Suprapubic skin (tissue), 4 donors: Measurements from ENCODE around the gene IRF7. TPM values are rescaled to one million over a fixed set of nuclear protein-coding genes. Genes with fewer than 3 reads are reported as not detected.

Source experiments
- DNase-seq, 2 donors: peaks; one replicate each; pipeline ENCODE4 v3.0.0-alpha.2; 2019; ENCODE audit warnings: low spot score in 2 of 2
- H3K27ac ChIP-seq: fragments of 200-600 bp; sonication (generic); one replicate; pipeline ENCODE4 v1.5.1; 2019
- H3K27me3 ChIP-seq: fragments of 200-600 bp; sonication (generic); one replicate; pipeline ENCODE4 v1.5.1; 2019
- H3K36me3 ChIP-seq: fragments of 200-600 bp; sonication (generic); one replicate; pipeline ENCODE4 v1.5.1; 2019
- H3K4me1 ChIP-seq: fragments of 200-600 bp; sonication (generic); one replicate; pipeline ENCODE4 v1.5.1; 2019
- H3K4me3 ChIP-seq: fragments of 200-600 bp; sonication (generic); one replicate; pipeline ENCODE4 v1.5.1; 2019; ENCODE audit warnings: mild to moderate bottlenecking
- H3K9me3 ChIP-seq: fragments of 200-600 bp; sonication (generic); one replicate; pipeline ENCODE4 v1.5.1; 2019
- CTCF ChIP-seq, 2 donors: fragments of 200-600 bp in 1 of 2; fragments of 450-650 bp in 1 of 2; sonication (generic) in 1 of 2; IDR thresholded peaks; one replicate each; pipeline ENCODE4 v1.5.1; 2016 to 2019; ENCODE audit warnings: antibody characterized with exemption in 2 of 2, mild to moderate bottlenecking in 1 of 2, moderate library complexity in 1 of 2
- EP300 ChIP-seq: sonication (generic); formaldehyde crosslinking; IDR thresholded peaks from one replicate; pipeline ENCODE4 v1.6.1; 2017; ENCODE audit warnings: antibody characterized with exemption
- POLR2A ChIP-seq, 2 donors: fragments of 450-650 bp; IDR thresholded peaks; one replicate each; pipeline ENCODE4 v1.6.1; 2017; ENCODE audit warnings: antibody characterized with exemption in 2 of 2, mild to moderate bottlenecking in 2 of 2, moderate library complexity in 2 of 2
- POLR2AphosphoS5 ChIP-seq, 3 donors: sonication (generic); formaldehyde crosslinking; IDR thresholded peaks; one replicate each; pipeline ENCODE4 v1.6.1; 2017; ENCODE audit warnings: antibody characterized with exemption in 3 of 3
- WGBS: methylation state at CpG from one replicate; pipeline ENCODE4 v1.1.5; 2018; 5-methylcytosine and 5-hydroxymethylcytosine counted together
- total RNA-seq, 4 donors: library from RNA; depleted of rRNA; stranded (reverse); fragments of >200 nt; gene quantifications; one replicate each; pipeline ENCODE4 v1.1.0, GENCODE V29; 2016

The IRF7 gene
- total RNA-seq, 4 donors from 2014 or later: 20.9 to 34.0 (median 26.6) TPM

GRCh38 chr11:607971-608659 lies 7.6 kb downstream of the IRF7 start:
- 95% methylated on average over 36 of the region's 45 CpGs for WGBS
- Histone ChIP-seq H3K9me3 (no peaks in the 10 kb centered on the region), H3K4me3 (no peak overlapping the region), H3K4me1 (peaks cover 36% of the 10 kb centered on the region), H3K27me3 (no peaks in the 10 kb centered on the region), H3K36me3 (peaks cover 99% of the 10 kb centered on the region), H3K27ac (no peak overlapping the region)
- peak in 1 of 2 donors; percentile 62 for DNase-seq
- TF ChIP-seq POLR2AphosphoS5 (IDR thresholded peaks at IDR 0.05) (no peak), EP300 (no peak), CTCF (IDR thresholded peaks at IDR 0.05) (no peak), POLR2A (IDR thresholded peaks at IDR 0.05) (no peak)

- Histone ChIP-seq H3K36me3 (peaks cover 99% of the 10 kb centered on the region), H3K27ac (no peak overlapping the region), H3K4me1 (peaks cover 28% of the 10 kb centered on the region), H3K9me3 (no peaks in the 10 kb centered on the region), H3K4me3 (no peak overlapping the region), H3K27me3 (no peaks in the 10 kb centered on the region)
- DNase-seq: no peak
- TF ChIP-seq EP300 (no peak), POLR2AphosphoS5 (IDR thresholded peaks at IDR 0.05) (no peak), POLR2A (IDR thresholded peaks at IDR 0.05) (no peak), CTCF (IDR thresholded peaks at IDR 0.05) (no peak)
- WGBS: 86% methylated on average over 14 of the region's 35 CpGs
Measured at GRCh38 chr11:607020-607780, 8.6 kb downstream of the IRF7 start.

GRCh38 chr11:606245-606644 lies 9.5 kb downstream of the IRF7 start:
- WGBS: 50% methylated on average over 13 of the region's 19 CpGs
- Histone ChIP-seq H3K36me3 (peaks cover 99% of the 10 kb centered on the region), H3K27ac (no peak overlapping the region)

GRCh38 chr11:605286-606129 lies 10.2 kb downstream of the IRF7 start:
- peaks cover 98% of the 10 kb centered on the region for H3K36me3 ChIP-seq
- H3K9me3 ChIP-seq: no peaks in the 10 kb centered on the region
- H3K27ac ChIP-seq: no peak overlapping the region
- peaks cover 15% of the 10 kb centered on the region for H3K4me1 ChIP-seq
- H3K4me3 ChIP-seq: no peak overlapping the region
- no peak for TF ChIP-seq CTCF (IDR thresholded peaks at IDR 0.05)
- TF ChIP-seq EP300: no peak
- no peak for TF ChIP-seq POLR2A (IDR thresholded peaks at IDR 0.05)
- TF ChIP-seq POLR2AphosphoS5 (IDR thresholded peaks at IDR 0.05): no peak
- H3K27me3 ChIP-seq: no peaks in the 10 kb centered on the region
- WGBS: 93% methylated on average over 9 of the region's 33 CpGs
- DNase-seq: no peak

More at GRCh38 chr11:606245-606644, 9.5 kb downstream of the IRF7 start:
- Histone ChIP-seq H3K4me1 (peaks cover 20% of the 10 kb centered on the region), H3K27me3 (no peaks in the 10 kb centered on the region), H3K4me3 (no peak overlapping the region), H3K9me3 (no peaks in the 10 kb centered on the region)
- DNase-seq: peak in 1 of 2 donors; percentile 69
- no peak for TF ChIP-seq CTCF (IDR thresholded peaks at IDR 0.05)
- TF ChIP-seq POLR2AphosphoS5 (IDR thresholded peaks at IDR 0.05): no peak
- TF ChIP-seq EP300: no peak
- TF ChIP-seq POLR2A (IDR thresholded peaks at IDR 0.05): no peak
